ENCODE data around the gene STRIP2. TPM values are rescaled to one million over a fixed set of nuclear protein-coding genes. Genes with fewer than 3 reads are reported as not detected.

The STRIP2 gene, protein sequence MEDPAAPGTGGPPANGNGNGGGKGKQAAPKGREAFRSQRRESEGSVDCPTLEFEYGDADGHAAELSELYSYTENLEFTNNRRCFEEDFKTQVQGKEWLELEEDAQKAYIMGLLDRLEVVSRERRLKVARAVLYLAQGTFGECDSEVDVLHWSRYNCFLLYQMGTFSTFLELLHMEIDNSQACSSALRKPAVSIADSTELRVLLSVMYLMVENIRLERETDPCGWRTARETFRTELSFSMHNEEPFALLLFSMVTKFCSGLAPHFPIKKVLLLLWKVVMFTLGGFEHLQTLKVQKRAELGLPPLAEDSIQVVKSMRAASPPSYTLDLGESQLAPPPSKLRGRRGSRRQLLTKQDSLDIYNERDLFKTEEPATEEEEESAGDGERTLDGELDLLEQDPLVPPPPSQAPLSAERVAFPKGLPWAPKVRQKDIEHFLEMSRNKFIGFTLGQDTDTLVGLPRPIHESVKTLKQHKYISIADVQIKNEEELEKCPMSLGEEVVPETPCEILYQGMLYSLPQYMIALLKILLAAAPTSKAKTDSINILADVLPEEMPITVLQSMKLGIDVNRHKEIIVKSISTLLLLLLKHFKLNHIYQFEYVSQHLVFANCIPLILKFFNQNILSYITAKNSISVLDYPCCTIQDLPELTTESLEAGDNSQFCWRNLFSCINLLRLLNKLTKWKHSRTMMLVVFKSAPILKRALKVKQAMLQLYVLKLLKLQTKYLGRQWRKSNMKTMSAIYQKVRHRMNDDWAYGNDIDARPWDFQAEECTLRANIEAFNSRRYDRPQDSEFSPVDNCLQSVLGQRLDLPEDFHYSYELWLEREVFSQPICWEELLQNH
- 1 to 10 TPM; 1.1 to 5.5 TPM for total RNA-seq

DNA sequence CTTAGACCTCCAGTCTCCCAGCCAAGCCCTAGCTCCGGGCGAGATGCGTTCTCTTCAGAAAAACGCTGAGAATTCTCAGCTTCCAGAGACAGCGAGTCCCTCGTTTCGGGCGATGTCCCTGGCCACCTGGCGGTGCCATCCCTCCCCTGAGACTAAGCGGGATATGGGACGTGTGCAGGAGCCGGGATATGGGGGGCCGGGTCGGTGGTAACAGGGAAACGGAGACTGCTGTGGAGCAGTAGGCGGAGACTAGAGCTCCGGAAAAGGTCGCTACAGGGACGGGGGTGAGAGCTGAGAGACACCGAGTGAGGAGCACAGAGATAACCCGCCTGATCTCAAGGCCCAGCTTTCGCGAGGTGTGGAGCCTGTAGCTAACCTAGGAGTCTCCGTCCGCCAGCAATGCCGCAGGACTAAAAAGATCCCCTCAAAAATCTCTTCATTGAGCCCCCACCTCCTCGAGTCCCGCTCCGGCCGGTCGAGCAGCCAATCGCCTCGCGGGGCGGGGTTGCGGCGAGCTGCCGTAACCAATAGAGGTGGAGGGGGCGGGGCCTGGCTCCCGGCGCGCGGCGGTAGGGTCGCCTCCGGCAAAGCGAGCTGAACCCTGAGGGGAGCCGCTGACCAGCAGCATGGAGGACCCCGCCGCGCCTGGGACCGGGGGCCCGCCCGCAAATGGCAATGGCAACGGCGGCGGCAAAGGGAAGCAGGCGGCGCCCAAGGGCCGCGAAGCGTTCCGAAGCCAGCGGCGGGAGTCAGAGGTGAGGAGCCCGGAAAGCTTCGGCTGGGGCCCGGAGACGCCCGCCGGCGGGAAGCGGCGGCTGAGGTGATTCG is at the start of gene STRIP2:
STRIP2 (plus strand) TSS at position 586 of the 828 bp plus-strand sequence; CDS start at position 627, 41 bp downstream.
- H3K4me1 ChIP-seq (replicated peaks), result no peaks in the 10 kb centered on the region

DNA sequence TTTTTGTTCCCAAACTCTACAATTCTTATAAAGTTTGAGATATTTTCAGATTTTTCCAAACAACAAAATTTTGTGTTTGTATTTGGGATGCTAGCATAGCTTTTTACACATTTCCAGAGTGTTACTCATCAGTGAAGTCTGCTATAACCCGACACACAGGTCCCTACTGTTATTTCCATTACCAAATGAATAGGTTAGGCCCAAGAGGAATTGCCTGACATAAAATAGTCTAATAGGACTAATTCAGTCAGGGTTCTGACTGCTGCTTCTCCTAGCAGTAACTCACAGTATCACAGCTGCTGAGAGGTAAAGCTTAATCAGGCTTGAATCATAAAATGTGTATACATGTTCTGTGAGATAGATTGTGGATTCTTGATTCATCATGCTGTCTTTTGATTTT is 49.1 kb upstream of the STRIP2 start:
- TF ChIP-seq, protein P1, sequence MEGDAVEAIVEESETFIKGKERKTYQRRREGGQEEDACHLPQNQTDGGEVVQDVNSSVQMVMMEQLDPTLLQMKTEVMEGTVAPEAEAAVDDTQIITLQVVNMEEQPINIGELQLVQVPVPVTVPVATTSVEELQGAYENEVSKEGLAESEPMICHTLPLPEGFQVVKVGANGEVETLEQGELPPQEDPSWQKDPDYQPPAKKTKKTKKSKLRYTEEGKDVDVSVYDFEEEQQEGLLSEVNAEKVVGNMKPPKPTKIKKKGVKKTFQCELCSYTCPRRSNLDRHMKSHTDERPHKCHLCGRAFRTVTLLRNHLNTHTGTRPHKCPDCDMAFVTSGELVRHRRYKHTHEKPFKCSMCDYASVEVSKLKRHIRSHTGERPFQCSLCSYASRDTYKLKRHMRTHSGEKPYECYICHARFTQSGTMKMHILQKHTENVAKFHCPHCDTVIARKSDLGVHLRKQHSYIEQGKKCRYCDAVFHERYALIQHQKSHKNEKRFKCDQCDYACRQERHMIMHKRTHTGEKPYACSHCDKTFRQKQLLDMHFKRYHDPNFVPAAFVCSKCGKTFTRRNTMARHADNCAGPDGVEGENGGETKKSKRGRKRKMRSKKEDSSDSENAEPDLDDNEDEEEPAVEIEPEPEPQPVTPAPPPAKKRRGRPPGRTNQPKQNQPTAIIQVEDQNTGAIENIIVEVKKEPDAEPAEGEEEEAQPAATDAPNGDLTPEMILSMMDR (IDR thresholded peaks at IDR 0.05), result no peak
- TF ChIP-seq POLR2A (IDR thresholded peaks at IDR 0.05) (no peak), POLR2AphosphoS5 (IDR thresholded peaks at IDR 0.05) (no peak)
- Histone ChIP-seq H3K27me3 (replicated peaks; ENCODE audit: insufficient read depth) (no peaks in the 10 kb centered on the region), H3K4me1 (replicated peaks) (no peaks in the 10 kb centered on the region), H3K27ac (no peak overlapping the region), H3K36me3 (no peaks in the 10 kb centered on the region), H3K4me3 (no peak overlapping the region), H3K9me3 (no peaks in the 10 kb centered on the region)
- 89% methylated on average over 1 of the region's 1 CpG for WGBS
- intact Hi-C loops (cut with DNase I), result no loop called here
- no peak for DNase-seq (ENCODE audit: low spot score)

More for the DNA sequence above, at the start of gene STRIP2:
- intact Hi-C loops (cut with DNase I), result no loop called here
- TF ChIP-seq, protein P1 (IDR thresholded peaks at IDR 0.05), result no peak
- TF ChIP-seq POLR2AphosphoS5 (IDR thresholded peaks at IDR 0.05) (peak; percentile 85), POLR2A (IDR thresholded peaks at IDR 0.05) (peak; percentile 65)
- no peaks in the 10 kb centered on the region for H3K36me3 ChIP-seq
- H3K27me3 ChIP-seq (replicated peaks; ENCODE audit: insufficient read depth), result no peaks in the 10 kb centered on the region
- peak within 1 kb of the TSS; percentile 10 to 20 for H3K27ac ChIP-seq
- H3K9me3 ChIP-seq, result no peaks in the 10 kb centered on the region
- H3K4me3 ChIP-seq, result peak within 1 kb of the TSS; percentile 50 to 53
- peak; percentile 87 for DNase-seq (ENCODE audit: low spot score)
- WGBS, result under 1% methylated on average over 53 of the region's 75 CpGs

DNA sequence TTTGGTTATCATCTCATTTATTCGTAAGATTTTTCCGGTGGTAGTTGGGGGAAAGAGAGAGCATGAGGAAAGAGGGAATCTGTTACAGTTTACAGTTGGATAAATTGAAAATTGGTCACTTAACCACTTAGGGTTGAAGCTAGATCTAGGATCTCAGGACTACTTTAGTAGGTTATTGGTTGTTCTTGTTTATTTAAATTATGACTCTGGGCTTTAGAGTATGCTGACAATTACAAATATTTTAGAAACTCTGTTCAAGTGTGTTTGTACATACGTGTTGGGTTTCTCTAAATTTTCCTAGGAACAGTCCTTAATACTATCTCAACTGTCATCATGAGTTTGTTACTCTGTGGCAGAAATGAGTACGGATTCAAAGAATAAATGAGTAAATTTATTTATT is 48.6 kb upstream of the STRIP2 start:
- 90% methylated on average over 4 of the region's 4 CpGs for WGBS
- Histone ChIP-seq H3K36me3 (no peaks in the 10 kb centered on the region), H3K27me3 (replicated peaks; ENCODE audit: insufficient read depth) (no peaks in the 10 kb centered on the region), H3K4me3 (no peak overlapping the region), H3K9me3 (no peaks in the 10 kb centered on the region), H3K27ac (no peak overlapping the region), H3K4me1 (replicated peaks) (no peaks in the 10 kb centered on the region)
- no peak for DNase-seq (ENCODE audit: low spot score)
- TF ChIP-seq, protein P1 (IDR thresholded peaks at IDR 0.05), result no peak
- TF ChIP-seq POLR2A (IDR thresholded peaks at IDR 0.05) (no peak), POLR2AphosphoS5 (IDR thresholded peaks at IDR 0.05) (no peak)
- intact Hi-C loops (cut with DNase I), result no loop called here

DNA sequence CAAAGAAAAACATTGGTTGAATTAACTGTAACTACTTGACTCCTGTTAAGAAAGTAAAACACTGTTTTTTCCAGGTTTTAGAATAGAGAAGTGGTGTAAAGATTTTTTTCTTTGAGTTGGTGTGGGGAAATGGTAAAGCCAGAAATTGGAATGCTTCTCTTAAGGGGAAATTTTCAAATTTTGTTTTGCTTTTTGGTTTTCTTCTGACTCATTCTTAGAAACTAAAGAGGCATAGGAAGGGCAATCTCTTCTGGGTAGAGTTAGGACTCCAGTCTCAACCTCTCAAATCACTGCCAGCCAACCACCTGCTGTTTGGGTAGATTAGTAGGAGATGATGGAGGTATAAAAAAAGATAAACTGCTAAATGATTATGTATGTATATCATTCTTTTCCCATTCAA is 47.7 kb upstream of the STRIP2 start:
- Histone ChIP-seq H3K9me3 (no peaks in the 10 kb centered on the region), H3K4me3 (no peak overlapping the region), H3K27me3 (replicated peaks; ENCODE audit: insufficient read depth) (no peaks in the 10 kb centered on the region), H3K4me1 (replicated peaks) (no peaks in the 10 kb centered on the region), H3K27ac (no peak overlapping the region), H3K36me3 (no peaks in the 10 kb centered on the region)
- intact Hi-C loops (cut with DNase I), result no loop called here
- TF ChIP-seq, protein P1 (IDR thresholded peaks at IDR 0.05), result no peak
- TF ChIP-seq POLR2A (IDR thresholded peaks at IDR 0.05), result no peak
- no peak for TF ChIP-seq POLR2AphosphoS5 (IDR thresholded peaks at IDR 0.05)
- no peak for DNase-seq (ENCODE audit: low spot score)
